Activated naive CD4-positive, alpha-beta T cell treated with anti-CD3 and anti-CD28 coated beads, Interleukin-2, amount 50 U/mL, for 24 hours (primary cell): Measurements from ENCODE around the gene HYAL3.

Source experiments
- H3K27ac Mint-ChIP-seq: one replicate; pipeline ENCODE4 v1.8.0; 2021; ENCODE audit warnings: mild to moderate bottlenecking, mixed read lengths
- H3K27me3 Mint-ChIP-seq: one replicate; pipeline ENCODE4 v1.8.0; 2021; ENCODE audit warnings: mixed read lengths
- H3K36me3 Mint-ChIP-seq: one replicate; pipeline ENCODE4 v1.8.0; 2021; ENCODE audit warnings: mixed read lengths
- H3K4me1 Mint-ChIP-seq: one replicate; pipeline ENCODE4 v1.8.0; 2021; ENCODE audit warnings: mixed read lengths
- H3K4me3 Mint-ChIP-seq: one replicate; pipeline ENCODE4 v1.8.0; 2021; ENCODE audit warnings: mild to moderate bottlenecking, mixed read lengths
- H3K9me3 Mint-ChIP-seq: one replicate; pipeline ENCODE4 v1.8.0; 2021; ENCODE audit warnings: mixed read lengths

The HYAL3 gene

DNA sequence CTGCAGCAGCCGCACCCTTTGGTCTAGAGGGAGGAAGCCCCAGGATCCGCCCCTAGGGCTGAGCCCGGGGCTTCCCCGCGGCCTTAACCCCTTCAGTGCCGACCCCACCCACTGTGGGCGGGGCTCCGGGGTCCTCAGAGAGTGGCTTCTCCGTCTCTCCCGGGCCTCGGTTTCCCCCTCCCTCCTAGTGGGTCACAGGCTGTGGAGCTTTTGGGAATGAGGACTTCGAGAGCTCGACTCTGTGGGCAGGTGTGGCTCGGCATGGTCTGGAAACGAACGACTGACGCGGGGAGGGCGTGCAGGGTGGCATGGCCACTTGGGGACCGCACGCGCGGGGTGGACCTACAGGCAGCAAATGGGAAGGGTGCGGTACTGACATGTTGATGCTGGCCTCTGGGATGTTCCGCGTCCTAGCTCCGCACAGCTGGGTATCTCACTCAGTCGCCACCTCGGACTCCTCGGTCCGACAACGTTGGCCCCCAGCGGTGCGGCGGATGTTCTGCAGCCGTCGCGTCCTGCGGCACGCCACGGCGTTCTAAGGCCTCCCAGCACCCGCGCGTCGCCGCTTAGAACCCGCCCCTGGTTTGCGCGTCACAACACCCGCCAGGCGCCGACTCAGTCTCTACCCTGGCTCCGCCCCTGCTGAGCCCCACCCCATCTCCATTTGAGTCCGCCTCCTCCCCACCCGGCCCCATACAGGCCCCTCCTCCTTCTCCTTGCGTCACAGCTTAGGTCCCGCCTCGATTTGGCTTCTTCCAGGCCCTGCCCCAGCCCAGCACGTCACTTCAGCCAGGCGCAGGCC, at the start of gene HYAL3, which contains the start of gene NAA80:
HYAL3 (minus strand) TSS at position 570 of the 802 bp plus-strand sequence. CDS start 3,803 bp downstream, outside the sequence.
NAA80 (minus strand) TSS at position 570 of the 802 bp plus-strand sequence. CDS start 1,942 bp downstream, outside the sequence.
- H3K27ac Mint-ChIP-seq = peak within 1 kb of the TSS; percentile 97
- H3K4me1 Mint-ChIP-seq = peaks cover 25% of the 10 kb centered on the region
- no peaks in the 10 kb centered on the region for H3K36me3 Mint-ChIP-seq
- H3K9me3 Mint-ChIP-seq = no peaks in the 10 kb centered on the region
- peak within 1 kb of the TSS; percentile 93 for H3K4me3 Mint-ChIP-seq
- H3K27me3 Mint-ChIP-seq = no peaks in the 10 kb centered on the region

- Mint-ChIP-seq H3K9me3 (no peaks in the 10 kb centered on the region), H3K4me1 (peaks cover 54% of the 10 kb centered on the region), H3K27me3 (no peaks in the 10 kb centered on the region), H3K36me3 (no peaks in the 10 kb centered on the region), H3K27ac (peak overlapping the region; percentile 23), H3K4me3 (no peak overlapping the region)
These were observed 48.1 kb upstream of the HYAL3 start for GRCh38 chr3:50347187-50347813.

GRCh38 chr3:50345586-50346234, 46.5 kb upstream of the HYAL3 start, which contains the start of gene ZMYND10:
ZMYND10 (minus strand) TSS chr3:50345732; CDS start chr3:50345579, 153 bp downstream.
- no peaks in the 10 kb centered on the region for H3K9me3 Mint-ChIP-seq
- H3K36me3 Mint-ChIP-seq = no peaks in the 10 kb centered on the region
- no peak within 1 kb of the TSS for H3K27ac Mint-ChIP-seq
- peak within 1 kb of the TSS; percentile 68 for H3K4me3 Mint-ChIP-seq
- H3K27me3 Mint-ChIP-seq = no peaks in the 10 kb centered on the region
- peaks cover 48% of the 10 kb centered on the region for H3K4me1 Mint-ChIP-seq

DNA sequence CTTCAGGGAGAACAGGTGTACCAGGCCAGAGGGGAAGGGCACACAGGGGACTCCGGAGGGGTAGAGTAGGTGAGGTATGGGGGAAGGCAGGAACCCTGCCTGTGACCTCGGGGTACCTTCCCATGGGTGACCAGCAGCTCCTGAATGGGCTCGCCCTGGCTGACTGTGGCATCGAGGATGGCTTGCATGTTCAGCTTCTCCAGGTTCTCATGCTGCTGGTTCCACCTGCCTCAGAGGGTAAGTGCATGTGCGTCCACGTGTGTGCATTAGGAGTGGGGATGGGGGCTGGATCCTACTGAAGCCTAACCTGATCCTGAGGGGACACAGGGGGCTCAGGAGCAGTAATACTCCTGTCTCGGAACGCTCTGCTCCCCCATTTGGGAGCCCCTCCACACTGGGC, 45.8 kb upstream of the HYAL3 start:
- no peak overlapping the region for H3K4me3 Mint-ChIP-seq

GRCh38 chr3:50342813-50343633, 43.8 kb upstream of the HYAL3 start:
- H3K4me3 Mint-ChIP-seq = no peak overlapping the region
- H3K27me3 Mint-ChIP-seq = no peaks in the 10 kb centered on the region
- H3K4me1 Mint-ChIP-seq = peaks cover 46% of the 10 kb centered on the region
- no peaks in the 10 kb centered on the region for H3K9me3 Mint-ChIP-seq
- H3K36me3 Mint-ChIP-seq = no peaks in the 10 kb centered on the region
- H3K27ac Mint-ChIP-seq = no peak overlapping the region

More for the DNA sequence above, 45.8 kb upstream of the HYAL3 start:
- no peaks in the 10 kb centered on the region for H3K9me3 Mint-ChIP-seq
- H3K4me1 Mint-ChIP-seq = peaks cover 44% of the 10 kb centered on the region
- H3K27me3 Mint-ChIP-seq = no peaks in the 10 kb centered on the region
- no peaks in the 10 kb centered on the region for H3K36me3 Mint-ChIP-seq
- no peak overlapping the region for H3K27ac Mint-ChIP-seq

GRCh38 chr3:50341996-50342650, 42.9 kb upstream of the HYAL3 start:
- H3K27ac Mint-ChIP-seq = no peak overlapping the region
- H3K9me3 Mint-ChIP-seq = no peaks in the 10 kb centered on the region
- H3K36me3 Mint-ChIP-seq = no peaks in the 10 kb centered on the region
- H3K4me1 Mint-ChIP-seq = peaks cover 39% of the 10 kb centered on the region
- no peak overlapping the region for H3K4me3 Mint-ChIP-seq
- no peaks in the 10 kb centered on the region for H3K27me3 Mint-ChIP-seq

DNA sequence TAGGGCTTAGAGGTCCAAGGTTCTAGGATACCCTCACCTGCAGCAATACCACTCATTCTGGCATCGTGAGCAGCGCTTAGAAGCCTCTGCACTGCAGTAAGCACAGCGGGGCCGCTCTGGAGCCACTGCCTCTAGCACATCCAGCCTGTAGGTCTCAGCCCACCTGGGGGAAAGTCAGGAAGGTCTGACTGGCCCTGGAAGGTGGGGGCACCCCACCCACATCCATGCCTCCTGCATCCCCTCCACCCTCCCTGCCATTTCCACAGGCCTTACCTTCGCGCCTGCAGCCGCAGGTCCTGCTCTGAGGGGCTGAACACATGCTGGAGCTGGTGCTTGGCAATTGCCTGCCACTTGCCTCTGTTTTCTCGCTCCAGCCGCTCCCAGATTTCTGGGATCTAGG, 42.3 kb upstream of the HYAL3 start:
- Mint-ChIP-seq H3K27me3 (no peaks in the 10 kb centered on the region), H3K4me3 (peak overlapping the region; percentile 74), H3K36me3 (peaks cover 2% of the 10 kb centered on the region), H3K9me3 (no peaks in the 10 kb centered on the region), H3K27ac (no peak overlapping the region), H3K4me1 (peaks cover 39% of the 10 kb centered on the region)

- H3K27me3 Mint-ChIP-seq = no peaks in the 10 kb centered on the region
- peaks cover 41% of the 10 kb centered on the region for H3K4me1 Mint-ChIP-seq
- no peaks in the 10 kb centered on the region for H3K9me3 Mint-ChIP-seq
These were observed 41.5 kb upstream of the HYAL3 start, which contains the start of gene RASSF1 for GRCh38 chr3:50340448-50341329. RASSF1 (minus strand) TSS chr3:50340836; CDS start chr3:50340805, 31 bp downstream.

GRCh38 chr3:50340147-50340447, 40.9 kb upstream of the HYAL3 start:
- Mint-ChIP-seq H3K4me3 (peak overlapping the region; percentile 98), H3K27ac (peak overlapping the region; percentile 69)

More at GRCh38 chr3:50340448-50341329, 41.5 kb upstream of the HYAL3 start, which contains the start of gene RASSF1:
- peak within 1 kb of the TSS; percentile 98 for H3K4me3 Mint-ChIP-seq
- peaks cover 4% of the 10 kb centered on the region for H3K36me3 Mint-ChIP-seq
- peak within 1 kb of the TSS; percentile 69 for H3K27ac Mint-ChIP-seq

GRCh38 chr3:50339485-50340146, 40.4 kb upstream of the HYAL3 start:
- no peaks in the 10 kb centered on the region for H3K9me3 Mint-ChIP-seq
- peak overlapping the region; percentile 98 for H3K4me3 Mint-ChIP-seq
- peaks cover 4% of the 10 kb centered on the region for H3K36me3 Mint-ChIP-seq
- peak overlapping the region; percentile 69 for H3K27ac Mint-ChIP-seq
- H3K27me3 Mint-ChIP-seq = no peaks in the 10 kb centered on the region
- H3K4me1 Mint-ChIP-seq = peaks cover 49% of the 10 kb centered on the region

More at GRCh38 chr3:50340147-50340447, 40.9 kb upstream of the HYAL3 start:
- H3K27me3 Mint-ChIP-seq = no peaks in the 10 kb centered on the region
- H3K4me1 Mint-ChIP-seq = peaks cover 47% of the 10 kb centered on the region
- no peaks in the 10 kb centered on the region for H3K9me3 Mint-ChIP-seq
- H3K36me3 Mint-ChIP-seq = peaks cover 4% of the 10 kb centered on the region

DNA sequence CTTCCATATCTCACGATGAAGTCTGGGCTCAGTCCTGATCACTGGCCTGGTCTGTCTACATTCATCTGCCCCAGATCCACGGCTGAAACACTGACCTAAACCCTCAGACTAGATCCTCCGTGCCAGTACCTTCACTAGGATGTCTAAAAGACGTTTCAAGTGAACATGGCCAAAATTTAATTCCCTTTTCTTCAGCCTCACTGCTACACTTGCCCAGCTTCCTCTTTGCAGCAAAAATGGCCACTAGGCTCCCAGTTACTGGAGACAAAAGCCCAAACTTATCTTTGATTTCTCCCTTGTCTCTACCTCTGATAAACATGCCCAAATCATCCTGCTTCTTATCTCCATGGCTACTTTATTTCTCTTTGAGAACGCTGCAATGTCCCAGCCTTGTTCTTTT, 39.8 kb upstream of the HYAL3 start:
- Mint-ChIP-seq H3K27ac (peak overlapping the region; percentile 85), H3K4me3 (peak overlapping the region; percentile 98), H3K9me3 (no peaks in the 10 kb centered on the region), H3K4me1 (peaks cover 55% of the 10 kb centered on the region), H3K36me3 (peaks cover 4% of the 10 kb centered on the region), H3K27me3 (no peaks in the 10 kb centered on the region)

GRCh38 chr3:50337175-50337861, 38.1 kb upstream of the HYAL3 start:
- H3K36me3 Mint-ChIP-seq = peaks cover 4% of the 10 kb centered on the region
- H3K27ac Mint-ChIP-seq = peak overlapping the region; percentile 99
- H3K27me3 Mint-ChIP-seq = no peaks in the 10 kb centered on the region
- no peaks in the 10 kb centered on the region for H3K9me3 Mint-ChIP-seq
- peaks cover 61% of the 10 kb centered on the region for H3K4me1 Mint-ChIP-seq
- H3K4me3 Mint-ChIP-seq = peak overlapping the region; percentile 98
